ENCODE results near the gene DNAH9. TPM values are rescaled to one million over a fixed set of nuclear protein-coding genes. Genes with fewer than 3 reads are reported as not detected.

DNAH9 gene
- total RNA-seq, 4 donors from 2014 or later, result 0.13 to 0.19 TPM; not detected in 2

- TF ChIP-seq CTCF (IDR thresholded peaks at IDR 0.05) (no peak), POLR2A (IDR thresholded peaks at IDR 0.05) (no peak)
- H3K27ac ChIP-seq, result no peak overlapping the region
- H3K4me3 ChIP-seq, result no peak overlapping the region
- DNase-seq, result no peak
- no peaks in the 10 kb centered on the region for H3K9me3 ChIP-seq
- no peaks in the 10 kb centered on the region for H3K36me3 ChIP-seq
- no peaks in the 10 kb centered on the region for H3K4me1 ChIP-seq
- no peaks in the 10 kb centered on the region for H3K27me3 ChIP-seq
Observed at GRCh38 chr17:11924076-11924475, 325.8 kb downstream of the DNAH9 start.

GRCh38 chr17:11925262-11926021 lies 327.2 kb downstream of the DNAH9 start:
- Histone ChIP-seq H3K36me3 (no peaks in the 10 kb centered on the region), H3K9me3 (no peaks in the 10 kb centered on the region), H3K27me3 (no peaks in the 10 kb centered on the region), H3K27ac (no peak overlapping the region), H3K4me3 (no peak overlapping the region), H3K4me1 (no peaks in the 10 kb centered on the region)
- no peak for DNase-seq
- TF ChIP-seq POLR2A (IDR thresholded peaks at IDR 0.05) (no peak), CTCF (IDR thresholded peaks at IDR 0.05) (no peak)

GRCh38 chr17:11928436-11928835 lies 330.2 kb downstream of the DNAH9 start:
- no peaks in the 10 kb centered on the region for H3K36me3 ChIP-seq
- TF ChIP-seq CTCF (IDR thresholded peaks at IDR 0.05), result no peak
- TF ChIP-seq POLR2A (IDR thresholded peaks at IDR 0.05), result no peak

GRCh38 chr17:11932337-11932898 lies 334.1 kb downstream of the DNAH9 start:
- TF ChIP-seq CTCF (IDR thresholded peaks at IDR 0.05), result no peak
- TF ChIP-seq POLR2A (IDR thresholded peaks at IDR 0.05), result no peak
- H3K27me3 ChIP-seq, result no peaks in the 10 kb centered on the region
- H3K4me1 ChIP-seq, result no peaks in the 10 kb centered on the region
- H3K9me3 ChIP-seq, result no peaks in the 10 kb centered on the region
- no peak for DNase-seq
- H3K36me3 ChIP-seq, result no peaks in the 10 kb centered on the region
- no peak overlapping the region for H3K27ac ChIP-seq
- H3K4me3 ChIP-seq, result no peak overlapping the region

More at GRCh38 chr17:11928436-11928835, 330.2 kb downstream of the DNAH9 start:
- no peak overlapping the region for H3K27ac ChIP-seq
- no peak overlapping the region for H3K4me3 ChIP-seq
- no peaks in the 10 kb centered on the region for H3K4me1 ChIP-seq
- H3K9me3 ChIP-seq, result no peaks in the 10 kb centered on the region
- H3K27me3 ChIP-seq, result no peaks in the 10 kb centered on the region
- no peak for DNase-seq

- Histone ChIP-seq H3K27me3 (no peaks in the 10 kb centered on the region), H3K36me3 (no peaks in the 10 kb centered on the region), H3K4me3 (no peak overlapping the region), H3K4me1 (no peaks in the 10 kb centered on the region), H3K27ac (no peak overlapping the region), H3K9me3 (no peaks in the 10 kb centered on the region)
- TF ChIP-seq CTCF (IDR thresholded peaks at IDR 0.05) (peak in 5 of 6 experiments; percentile 2 to 74 (median 60)), POLR2A (IDR thresholded peaks at IDR 0.05) (no peak)
- DNase-seq, result no peak
Observed at GRCh38 chr17:11935734-11936406, 337.6 kb downstream of the DNAH9 start.

All from Peyer's patch (tissue), 4 donors.